GM12801 (cell line): ENCODE results near the gene TMCC2.

Experiments
- TF ChIP-seq, protein P1 (sequence below): IDR thresholded peaks from one replicate; pipeline ENCODE4 v1.5.1; 2011; ENCODE audit warnings: control low read depth; ENCODE audit not compliant: insufficient read length; ENCODE audit errors: extremely low read depth

TMCC2 gene

DNA sequence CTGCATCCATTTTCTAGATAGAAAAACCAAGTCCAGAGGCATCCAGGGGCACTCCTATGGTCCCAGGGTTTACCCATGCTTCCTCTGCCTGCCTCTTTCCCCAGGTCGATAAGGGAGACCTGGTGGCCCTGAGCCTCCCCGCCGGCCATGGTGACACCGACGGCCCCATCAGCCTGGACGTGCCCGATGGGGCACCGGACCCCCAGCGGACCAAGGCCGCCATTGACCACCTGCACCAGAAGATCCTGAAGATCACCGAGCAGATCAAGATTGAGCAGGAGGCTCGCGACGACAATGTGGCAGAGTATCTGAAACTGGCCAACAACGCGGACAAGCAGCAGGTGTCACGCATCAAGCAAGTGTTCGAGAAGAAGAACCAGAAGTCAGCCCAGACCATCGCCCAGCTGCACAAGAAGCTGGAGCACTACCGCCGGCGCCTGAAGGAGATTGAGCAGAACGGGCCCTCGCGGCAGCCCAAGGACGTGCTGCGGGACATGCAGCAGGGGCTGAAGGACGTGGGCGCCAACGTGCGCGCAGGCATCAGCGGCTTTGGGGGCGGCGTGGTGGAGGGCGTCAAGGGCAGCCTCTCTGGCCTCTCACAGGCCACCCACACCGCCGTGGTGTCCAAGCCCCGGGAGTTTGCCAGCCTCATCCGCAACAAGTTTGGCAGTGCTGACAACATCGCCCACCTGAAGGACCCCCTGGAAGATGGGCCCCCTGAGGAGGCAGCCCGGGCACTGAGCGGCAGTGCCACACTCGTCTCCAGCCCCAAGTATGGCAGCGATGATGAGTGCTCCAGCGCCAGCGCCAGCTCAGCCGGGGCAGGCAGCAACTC, 41.3 kb downstream of the TMCC2 start:
- TF ChIP-seq, protein P1, sequence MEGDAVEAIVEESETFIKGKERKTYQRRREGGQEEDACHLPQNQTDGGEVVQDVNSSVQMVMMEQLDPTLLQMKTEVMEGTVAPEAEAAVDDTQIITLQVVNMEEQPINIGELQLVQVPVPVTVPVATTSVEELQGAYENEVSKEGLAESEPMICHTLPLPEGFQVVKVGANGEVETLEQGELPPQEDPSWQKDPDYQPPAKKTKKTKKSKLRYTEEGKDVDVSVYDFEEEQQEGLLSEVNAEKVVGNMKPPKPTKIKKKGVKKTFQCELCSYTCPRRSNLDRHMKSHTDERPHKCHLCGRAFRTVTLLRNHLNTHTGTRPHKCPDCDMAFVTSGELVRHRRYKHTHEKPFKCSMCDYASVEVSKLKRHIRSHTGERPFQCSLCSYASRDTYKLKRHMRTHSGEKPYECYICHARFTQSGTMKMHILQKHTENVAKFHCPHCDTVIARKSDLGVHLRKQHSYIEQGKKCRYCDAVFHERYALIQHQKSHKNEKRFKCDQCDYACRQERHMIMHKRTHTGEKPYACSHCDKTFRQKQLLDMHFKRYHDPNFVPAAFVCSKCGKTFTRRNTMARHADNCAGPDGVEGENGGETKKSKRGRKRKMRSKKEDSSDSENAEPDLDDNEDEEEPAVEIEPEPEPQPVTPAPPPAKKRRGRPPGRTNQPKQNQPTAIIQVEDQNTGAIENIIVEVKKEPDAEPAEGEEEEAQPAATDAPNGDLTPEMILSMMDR = no peak

GRCh38 chr1:205269711-205270110, 42.0 kb downstream of the TMCC2 start:
- TF ChIP-seq, protein P1 = no peak

DNA sequence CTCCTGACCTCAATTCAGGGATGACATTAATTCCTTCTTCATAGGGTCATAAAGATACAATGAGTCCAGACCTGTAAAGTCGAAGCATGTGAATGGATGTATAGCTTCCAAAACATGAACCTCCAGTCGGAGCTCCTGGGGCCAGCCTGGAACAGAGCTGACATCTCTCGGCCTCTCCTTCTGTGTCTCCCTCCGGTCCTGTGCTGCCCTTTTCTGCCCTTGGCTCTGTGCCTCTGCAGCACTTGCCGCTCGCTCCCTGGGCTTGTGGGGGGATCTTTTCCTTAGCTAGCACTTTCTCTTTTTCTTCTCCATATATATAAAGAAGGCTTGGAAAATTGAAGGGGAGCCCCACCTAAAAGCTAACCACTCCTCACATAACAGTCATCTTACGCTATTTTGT, 42.5 kb downstream of the TMCC2 start:
- TF ChIP-seq, protein P1 = no peak

DNA sequence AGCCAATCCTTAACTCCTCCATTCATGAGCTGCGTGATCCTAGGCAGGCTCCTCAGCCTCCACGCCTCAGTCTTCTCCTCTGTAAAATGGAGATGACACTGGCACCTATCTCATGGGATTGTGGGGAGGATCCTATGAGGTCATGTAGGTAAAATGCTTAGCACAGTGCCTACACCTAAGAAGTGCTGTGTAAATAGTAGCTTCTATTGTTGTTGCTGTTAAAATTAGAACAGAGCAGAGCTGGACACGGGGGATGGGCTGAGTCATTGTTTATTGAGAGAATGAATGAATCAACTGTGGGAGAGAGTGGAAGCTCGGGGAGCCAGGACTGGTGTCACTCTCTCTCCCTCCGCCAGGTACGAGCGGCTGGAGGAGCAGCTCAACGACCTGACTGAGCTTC, 43.0 kb downstream of the TMCC2 start:
- TF ChIP-seq, protein P1 = no peak

- TF ChIP-seq, protein P1 = no peak
These were observed 43.5 kb downstream of the TMCC2 start for GRCh38 chr1:205271277-205271676.

- TF ChIP-seq, protein P1 = no peak
These were observed 44.0 kb downstream of the TMCC2 start for GRCh38 chr1:205271745-205272144.

GRCh38 chr1:205272536-205272935, 44.8 kb downstream of the TMCC2 start:
- TF ChIP-seq, protein P1 = no peak
